Measurements from ENCODE around the gene LCP2. TPM values are rescaled to one million over a fixed set of nuclear protein-coding genes. Genes with fewer than 3 reads are reported as not detected.

Gene LCP2
- total and polyA plus RNA-seq, 2 of the 8 experiments (the other 6 are each of a cell fraction or from before 2014, with no cell fraction given): 0.26 to 0.33 TPM

DNA sequence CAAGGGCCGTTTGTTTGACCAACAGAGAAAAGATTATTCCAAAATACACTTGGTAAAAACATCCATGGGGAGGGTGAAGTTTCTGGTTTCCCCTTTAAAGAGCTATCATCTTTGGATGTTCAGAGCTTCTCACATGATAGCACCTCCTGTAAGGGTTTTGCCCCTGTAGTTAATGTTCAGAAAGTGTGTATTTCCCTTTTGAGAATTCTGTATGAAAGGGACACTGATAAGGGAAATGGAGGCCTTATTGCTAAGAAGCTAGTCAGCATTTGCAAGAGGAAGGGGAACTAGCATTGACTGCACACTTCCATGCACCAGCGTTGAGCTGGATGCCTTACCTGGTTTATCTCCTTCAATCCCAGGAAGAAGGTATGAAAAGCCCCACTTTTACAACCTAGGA lies 96.3 kb downstream of the LCP2 start:
- Histone ChIP-seq H3K27ac (ENCODE audit: low read depth, low read length) (no peak overlapping the region), H3K23ac (ENCODE audit: insufficient read length) (no peak overlapping the region), H3K27me3 (replicated peaks in 1 of 4; ENCODE audit: control insufficient read depth in 3 of 4, extremely low read depth in 1 of 4, insufficient read depth in 3 of 4, low read length in 3 of 4) (no peaks in the 10 kb centered on the region), H3K36me3 (ENCODE audit: control insufficient read depth in 2 of 4, insufficient read depth in 4 of 4, low read length in 3 of 4) (no peaks in the 10 kb centered on the region), H3K4me1 (replicated peaks in 1 of 4; ENCODE audit: control insufficient read depth in 3 of 4, insufficient read depth in 4 of 4, low read length in 3 of 4) (no peaks in the 10 kb centered on the region), H2BK5ac (ENCODE audit: low read depth, low read length) (no peak overlapping the region), H3K4ac (replicated peaks; ENCODE audit: insufficient read length, low read depth, low read length) (no peak overlapping the region), H3K23me2 (ENCODE audit: low read depth, low read length) (no peaks in the 10 kb centered on the region), H4K8ac (ENCODE audit: extremely low read depth, insufficient read depth, low read length) (no peak overlapping the region), H3K4me2 (ENCODE audit: insufficient read depth in 1 of 2, low read depth in 2 of 2, low read length in 2 of 2) (no peak overlapping the region), H2BK12ac (ENCODE audit: low read depth, low read length) (no peak overlapping the region), H4K20me1 (replicated peaks in 1 of 2; ENCODE audit: control insufficient read depth in 1 of 2, insufficient read depth in 2 of 2, low read length in 2 of 2) (no peaks in the 10 kb centered on the region), H4K5ac (ENCODE audit: insufficient read length, low read depth, low read length) (no peak overlapping the region), H3K9ac (replicated peaks in 1 of 4; ENCODE audit: extremely low read depth in 1 of 4, low read depth in 3 of 4, low read length in 3 of 4) (no peak overlapping the region), H2AK5ac (ENCODE audit: low read depth, low read length) (no peak overlapping the region), H3K56ac (replicated peaks; ENCODE audit: insufficient read length, low read depth, low read length) (no peak overlapping the region), H2BK20ac (ENCODE audit: low read length) (no peak overlapping the region), H4K91ac (replicated peaks; ENCODE audit: insufficient read length, low read length) (no peak overlapping the region), H3K14ac (ENCODE audit: insufficient read length) (no peak overlapping the region), H2AFZ (ENCODE audit: low read length) (no peak overlapping the region), H3K79me1 (ENCODE audit: low read depth, low read length) (no peaks in the 10 kb centered on the region), H2BK15ac (ENCODE audit: low read length) (no peak overlapping the region), H3K9me3 (ENCODE audit: insufficient read depth in 2 of 2, low read depth in 1 of 2, low read length in 1 of 2) (no peaks in the 10 kb centered on the region), H3K79me2 (ENCODE audit: control insufficient read depth in 1 of 2, insufficient read depth in 2 of 2, low read length in 2 of 2) (no peaks in the 10 kb centered on the region), H3K18ac (ENCODE audit: extremely low read depth, low read length) (no peak overlapping the region), H3K4me3 (ENCODE audit: extremely low read depth in 1 of 4, insufficient read depth in 2 of 4, low read depth in 3 of 4, low read length in 4 of 4) (no peak overlapping the region), H2BK120ac (replicated peaks; ENCODE audit: low read depth, low read length) (no peak overlapping the region)
- FAIRE-seq (no peak), DNase-seq (ENCODE audit: low read depth in 1 of 2, low spot score in 2 of 2) (no peak)
- ChIA-PET POLR2A (ENCODE audit: partially characterized antibody) (interaction anchor here (1.0 kb wide), 1 partner anchor 11 kb away, joined by 3 read pairs; no protein-coding TSS in a partner anchor), CTCF (ENCODE audit: partially characterized antibody) (interaction anchor here (0.7 to 3.2 kb wide), 10 partner anchors 10 to 131 kb away, joined by 3 to 13 read pairs (median 4); no protein-coding TSS in a partner anchor)
- 86% methylated on average over 2 of the region's 2 CpGs; no CpG with 5 or more reads in 1 of the 2 experiments for WGBS, 2 experiments (ENCODE audit: extremely low coverage in 1 of 2, insufficient coverage in 1 of 2, insufficient read length in 1 of 2, insufficient replicate concordance in 2 of 2, low coverage in 1 of 2, low lambda C conversion rate in 2 of 2, missing lambda C conversion rate in 1 of 2)
- no peak for TF ChIP-seq TAF1 (IDR thresholded peaks at IDR 0.05; ENCODE audit: low read depth, low read length)

All from H1 (cell line).